Hepatocyte (in vitro differentiated cells): Measurements from ENCODE around the gene SLC39A11. TPM values are rescaled to one million over a fixed set of nuclear protein-coding genes. Genes with fewer than 3 reads are reported as not detected.

ENCODE experiments used
- DNase-seq: peaks from one replicate; pipeline ENCODE4 v3.0.0-alpha.2; 2016; ENCODE audit warnings: low spot score
- H2AFZ ChIP-seq: fragments of 200-600 bp; sonication (generic); 2 replicates; pipeline ENCODE4 v1.6.0; 2016; ENCODE audit warnings: antibody characterized with exemption, mild to moderate bottlenecking
- H3K27ac ChIP-seq: fragments of 200-600 bp; sonication (generic); 2 replicates; pipeline ENCODE4 v1.5.1; 2016; ENCODE audit warnings: mild to moderate bottlenecking
- H3K27me3 ChIP-seq: fragments of 200-600 bp; sonication (generic); 2 replicates; pipeline ENCODE4 v1.6.1; 2016
- H3K36me3 ChIP-seq: fragments of 200-600 bp; sonication (generic); replicated peaks from 2 replicates; pipeline ENCODE4 v1.5.1; 2016; ENCODE audit warnings: low read depth; ENCODE audit not compliant: insufficient read depth
- H3K4me1 ChIP-seq: fragments of 200-600 bp; sonication (generic); 2 replicates; pipeline ENCODE4 v1.5.1; 2016; ENCODE audit warnings: mild to moderate bottlenecking, moderate library complexity; ENCODE audit not compliant: insufficient read depth
- H3K4me2 ChIP-seq: fragments of 200-600 bp; sonication (generic); 2 replicates; pipeline ENCODE4 v1.6.0; 2016
- H3K4me3 ChIP-seq: fragments of 200-600 bp; sonication (generic); 2 replicates; pipeline ENCODE4 v1.5.1; 2016; ENCODE audit warnings: mild to moderate bottlenecking
- H3K79me2 ChIP-seq: fragments of 200-600 bp; sonication (generic); 2 replicates; pipeline ENCODE4 v1.6.0; 2017; ENCODE audit warnings: mild to moderate bottlenecking
- H3K9me2 ChIP-seq: fragments of 200-600 bp; sonication (generic); replicated peaks from 2 replicates; pipeline ENCODE4 v1.6.0; 2017; ENCODE audit warnings: mild to moderate bottlenecking; ENCODE audit not compliant: insufficient read depth
- H3K9me3 ChIP-seq: fragments of 200-600 bp; sonication (generic); 2 replicates; pipeline ENCODE4 v1.5.1; 2016; ENCODE audit warnings: low read depth, mild to moderate bottlenecking
- H4K20me1 ChIP-seq: fragments of 200-600 bp; sonication (generic); 2 replicates; pipeline ENCODE4 v1.6.0; 2016; ENCODE audit warnings: mild to moderate bottlenecking; ENCODE audit not compliant: insufficient read depth, poor library complexity, severe bottlenecking
- EZH2 ChIP-seq: fragments of 200-600 bp; sonication (generic); IDR thresholded peaks from 2 replicates; pipeline ENCODE4 v1.6.1; 2016; ENCODE audit warnings: antibody characterized with exemption, mild to moderate bottlenecking, borderline replicate concordance
- EZH2phosphoT487 ChIP-seq: fragments of 200-600 bp; sonication (generic); IDR thresholded peaks from one replicate; pipeline ENCODE4 v1.6.1; 2018; ENCODE audit warnings: antibody characterized with exemption, mild to moderate bottlenecking, low read depth, moderate library complexity; ENCODE audit not compliant: unreplicated experiment, severe bottlenecking
- WGBS: methylation state at CpG from one replicate; pipeline ENCODE4 v1.1.6; 2016; ENCODE audit warnings: low lambda C conversion rate; ENCODE audit errors: missing lambda C conversion rate; 5-methylcytosine and 5-hydroxymethylcytosine counted together
- polyA plus RNA-seq: library from polyadenylated mRNA; unstranded; fragments of >200 nt; fragmentation: Nextera tagmentation; extraction: Ambion mirVana; gene quantifications from 2 replicates; pipeline ENCODE4 v1.2.1, GENCODE V29; 2016
- total RNA-seq: library from RNA; depleted of rRNA; stranded (reverse); fragments of >200 nt; gene quantifications from 2 replicates; pipeline ENCODE4 v1.2.3, GENCODE V29; 2014
- TF ChIP-seq, protein P1 (sequence below): fragments of 200-600 bp; sonication (generic); IDR thresholded peaks from 2 replicates; pipeline ENCODE4 v1.5.1; 2016; ENCODE audit warnings: antibody characterized with exemption, mild to moderate bottlenecking; ENCODE audit not compliant: poor library complexity

SLC39A11 gene
- total and polyA plus RNA-seq, 2 experiments from 2014 or later: 37.7 to 39.1 TPM

DNA sequence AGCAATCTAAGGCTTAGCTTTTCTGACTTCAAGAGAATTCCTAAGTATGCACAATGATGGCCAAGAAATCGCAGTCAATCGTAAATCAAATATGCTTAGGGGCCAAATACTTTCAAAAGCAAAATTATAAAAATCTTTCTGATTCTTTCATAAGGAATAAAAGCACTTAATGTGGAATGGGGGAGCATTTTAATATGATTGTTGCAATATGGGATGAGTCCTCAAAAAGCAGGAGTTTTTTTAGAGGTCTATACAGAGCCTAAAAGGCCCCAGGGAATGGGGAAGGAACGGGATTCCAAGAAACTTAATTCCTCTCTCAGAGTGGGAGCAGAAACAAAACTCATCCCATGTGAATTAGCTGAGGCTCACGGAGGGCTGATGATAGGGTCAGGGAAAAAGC lies 14.7 kb upstream of the SLC39A11 start:
- H3K27me3 ChIP-seq: no peaks in the 10 kb centered on the region
- WGBS: 76% methylated on average over 4 of the region's 4 CpGs
- no peak overlapping the region for H3K27ac ChIP-seq
- H2AFZ ChIP-seq: no peak overlapping the region
- no peaks in the 10 kb centered on the region for H3K79me2 ChIP-seq
- H3K4me2 ChIP-seq: no peak overlapping the region
- no peaks in the 10 kb centered on the region for H4K20me1 ChIP-seq
- DNase-seq: no peak
- no peaks in the 10 kb centered on the region for H3K9me2 ChIP-seq
- H3K4me1 ChIP-seq: no peaks in the 10 kb centered on the region
- H3K4me3 ChIP-seq: no peak overlapping the region
- TF ChIP-seq, protein P1, sequence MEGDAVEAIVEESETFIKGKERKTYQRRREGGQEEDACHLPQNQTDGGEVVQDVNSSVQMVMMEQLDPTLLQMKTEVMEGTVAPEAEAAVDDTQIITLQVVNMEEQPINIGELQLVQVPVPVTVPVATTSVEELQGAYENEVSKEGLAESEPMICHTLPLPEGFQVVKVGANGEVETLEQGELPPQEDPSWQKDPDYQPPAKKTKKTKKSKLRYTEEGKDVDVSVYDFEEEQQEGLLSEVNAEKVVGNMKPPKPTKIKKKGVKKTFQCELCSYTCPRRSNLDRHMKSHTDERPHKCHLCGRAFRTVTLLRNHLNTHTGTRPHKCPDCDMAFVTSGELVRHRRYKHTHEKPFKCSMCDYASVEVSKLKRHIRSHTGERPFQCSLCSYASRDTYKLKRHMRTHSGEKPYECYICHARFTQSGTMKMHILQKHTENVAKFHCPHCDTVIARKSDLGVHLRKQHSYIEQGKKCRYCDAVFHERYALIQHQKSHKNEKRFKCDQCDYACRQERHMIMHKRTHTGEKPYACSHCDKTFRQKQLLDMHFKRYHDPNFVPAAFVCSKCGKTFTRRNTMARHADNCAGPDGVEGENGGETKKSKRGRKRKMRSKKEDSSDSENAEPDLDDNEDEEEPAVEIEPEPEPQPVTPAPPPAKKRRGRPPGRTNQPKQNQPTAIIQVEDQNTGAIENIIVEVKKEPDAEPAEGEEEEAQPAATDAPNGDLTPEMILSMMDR: no peak
- no peak for TF ChIP-seq EZH2
- TF ChIP-seq EZH2phosphoT487: no peak
- H3K36me3 ChIP-seq: no peaks in the 10 kb centered on the region
- H3K9me3 ChIP-seq: no peaks in the 10 kb centered on the region

DNA sequence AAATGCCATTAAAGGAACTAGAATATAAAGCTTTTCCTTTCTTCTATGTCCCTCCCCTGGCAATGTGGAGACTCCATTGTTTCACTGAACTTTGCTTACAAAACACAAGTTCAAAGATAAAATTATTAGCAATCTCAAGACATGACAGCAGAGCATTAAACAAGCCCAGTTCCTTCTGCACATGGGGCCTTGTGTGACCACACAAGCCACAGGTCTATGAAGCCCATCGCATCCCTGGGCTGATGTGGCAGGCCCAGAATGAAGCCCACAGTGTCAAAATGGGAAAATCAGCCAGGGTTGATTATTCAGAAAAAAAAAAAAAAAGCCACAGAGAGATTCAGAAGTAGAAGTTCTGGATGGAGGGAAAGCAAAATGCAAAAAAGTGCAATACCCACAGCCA lies 12.9 kb upstream of the SLC39A11 start:
- Histone ChIP-seq H3K4me1 (no peaks in the 10 kb centered on the region), H3K27me3 (no peaks in the 10 kb centered on the region), H3K4me2 (no peak overlapping the region), H3K9me2 (no peaks in the 10 kb centered on the region), H3K36me3 (no peaks in the 10 kb centered on the region), H3K4me3 (no peak overlapping the region), H3K27ac (no peak overlapping the region), H2AFZ (no peak overlapping the region), H4K20me1 (no peaks in the 10 kb centered on the region), H3K79me2 (no peaks in the 10 kb centered on the region), H3K9me3 (no peaks in the 10 kb centered on the region)
- DNase-seq: no peak
- no peak for TF ChIP-seq EZH2phosphoT487
- TF ChIP-seq, protein P1: no peak
- TF ChIP-seq EZH2: no peak
- WGBS: 94% methylated on average over 1 of the region's 1 CpG

DNA sequence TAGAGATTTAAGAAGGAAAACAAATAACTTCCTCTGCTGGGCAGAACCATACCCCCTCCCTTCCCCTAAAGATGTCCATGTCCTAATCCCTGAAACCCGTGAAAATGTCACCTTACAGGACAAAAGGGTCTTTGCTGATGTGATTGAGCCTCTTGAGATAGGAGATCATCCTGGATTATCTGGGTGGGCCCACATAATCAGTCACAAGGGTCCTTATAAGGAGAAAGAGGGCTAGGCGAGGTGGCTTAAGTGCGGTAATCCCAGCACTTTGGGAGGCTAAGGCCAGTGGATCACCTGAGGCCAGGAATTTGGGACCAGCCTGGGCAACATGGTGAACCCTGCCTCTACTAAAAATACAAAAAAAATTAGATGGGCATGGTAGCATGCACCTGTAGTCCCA lies 12.0 kb upstream of the SLC39A11 start:
- H3K9me2 ChIP-seq: no peaks in the 10 kb centered on the region
- H3K4me2 ChIP-seq: no peak overlapping the region
- H3K9me3 ChIP-seq: no peaks in the 10 kb centered on the region
- H3K27me3 ChIP-seq: no peaks in the 10 kb centered on the region
- no peaks in the 10 kb centered on the region for H3K79me2 ChIP-seq
- no peaks in the 10 kb centered on the region for H4K20me1 ChIP-seq
- H3K4me1 ChIP-seq: no peaks in the 10 kb centered on the region
- no peak for TF ChIP-seq EZH2phosphoT487
- TF ChIP-seq, protein P1: no peak
- no peak for TF ChIP-seq EZH2
- H3K4me3 ChIP-seq: no peak overlapping the region
- no peak overlapping the region for H3K27ac ChIP-seq
- 84% methylated on average over 3 of the region's 3 CpGs for WGBS
- no peaks in the 10 kb centered on the region for H3K36me3 ChIP-seq
- no peak overlapping the region for H2AFZ ChIP-seq
- no peak for DNase-seq
